Lower leg skin (tissue), 4 donors: ENCODE results near the gene STAU1. TPM values are rescaled to one million over a fixed set of nuclear protein-coding genes. Genes with fewer than 3 reads are reported as not detected.
"Not testable (repeated sequence)": the region's sequence is repeated elsewhere in the genome, so short reads cannot be mapped to it uniquely, and the experiment has no call there.

Experiments used
- DNase-seq, 2 donors: peaks; one replicate each; pipeline ENCODE4 v3.0.0-alpha.2; 2019; ENCODE audit warnings: low spot score in 2 of 2
- H3K4me3 ChIP-seq: fragments of 200-600 bp; sonication (generic); 2 replicates; pipeline ENCODE4 v1.5.1; 2017; ENCODE audit warnings: mild to moderate bottlenecking, low read depth; ENCODE audit not compliant: poor library complexity, severe bottlenecking
- POLR2A ChIP-seq, 2 donors: fragments of 450-650 bp; IDR thresholded peaks; one replicate each; pipeline ENCODE4 v1.6.1; 2016 to 2017; ENCODE audit warnings: antibody characterized with exemption in 2 of 2, mild to moderate bottlenecking in 1 of 2, moderate library complexity in 1 of 2
- WGBS, 2 donors: methylation state at CpG; one replicate each; pipeline ENCODE4 v1.1.5; 2018; 5-methylcytosine and 5-hydroxymethylcytosine counted together
- intact Hi-C: fragments of 100-400 bp; cut with DNase I; formaldehyde crosslinking; loops from one replicate; pipeline ENCODE4 v1.15.0; 2023; ENCODE audit warnings: low total_unique reads
- total RNA-seq, 4 donors: library from RNA; depleted of rRNA; stranded (reverse); fragments of >200 nt; gene quantifications; one replicate each; pipeline ENCODE4 v1.1.0, GENCODE V29; 2016
- TF ChIP-seq, protein P1 (sequence below), 3 donors: fragments of 450-650 bp; IDR thresholded peaks; one replicate each; pipeline ENCODE4 v1.5.1; 2016; ENCODE audit warnings: antibody characterized with exemption in 3 of 3, mild to moderate bottlenecking in 3 of 3, moderate library complexity in 2 of 3

Gene STAU1
- total RNA-seq, 4 donors from 2014 or later, result 68.4 to 90.0 (median 77.0) TPM

- H3K4me3 ChIP-seq, result no peak overlapping the region
- DNase-seq, result peak in 1 of 2 donors; percentile 20
- 93% methylated on average over 4 of the region's 4 CpGs for WGBS, 2 donors
- intact Hi-C loops, result no loop called here
- no peak for TF ChIP-seq POLR2A (IDR thresholded peaks at IDR 0.05)
- TF ChIP-seq, protein P1, sequence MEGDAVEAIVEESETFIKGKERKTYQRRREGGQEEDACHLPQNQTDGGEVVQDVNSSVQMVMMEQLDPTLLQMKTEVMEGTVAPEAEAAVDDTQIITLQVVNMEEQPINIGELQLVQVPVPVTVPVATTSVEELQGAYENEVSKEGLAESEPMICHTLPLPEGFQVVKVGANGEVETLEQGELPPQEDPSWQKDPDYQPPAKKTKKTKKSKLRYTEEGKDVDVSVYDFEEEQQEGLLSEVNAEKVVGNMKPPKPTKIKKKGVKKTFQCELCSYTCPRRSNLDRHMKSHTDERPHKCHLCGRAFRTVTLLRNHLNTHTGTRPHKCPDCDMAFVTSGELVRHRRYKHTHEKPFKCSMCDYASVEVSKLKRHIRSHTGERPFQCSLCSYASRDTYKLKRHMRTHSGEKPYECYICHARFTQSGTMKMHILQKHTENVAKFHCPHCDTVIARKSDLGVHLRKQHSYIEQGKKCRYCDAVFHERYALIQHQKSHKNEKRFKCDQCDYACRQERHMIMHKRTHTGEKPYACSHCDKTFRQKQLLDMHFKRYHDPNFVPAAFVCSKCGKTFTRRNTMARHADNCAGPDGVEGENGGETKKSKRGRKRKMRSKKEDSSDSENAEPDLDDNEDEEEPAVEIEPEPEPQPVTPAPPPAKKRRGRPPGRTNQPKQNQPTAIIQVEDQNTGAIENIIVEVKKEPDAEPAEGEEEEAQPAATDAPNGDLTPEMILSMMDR (IDR thresholded peaks at IDR 0.05), result no peak
Measured at GRCh38 chr20:49199729-49200293, 11.7 kb upstream of the STAU1 start.

DNA sequence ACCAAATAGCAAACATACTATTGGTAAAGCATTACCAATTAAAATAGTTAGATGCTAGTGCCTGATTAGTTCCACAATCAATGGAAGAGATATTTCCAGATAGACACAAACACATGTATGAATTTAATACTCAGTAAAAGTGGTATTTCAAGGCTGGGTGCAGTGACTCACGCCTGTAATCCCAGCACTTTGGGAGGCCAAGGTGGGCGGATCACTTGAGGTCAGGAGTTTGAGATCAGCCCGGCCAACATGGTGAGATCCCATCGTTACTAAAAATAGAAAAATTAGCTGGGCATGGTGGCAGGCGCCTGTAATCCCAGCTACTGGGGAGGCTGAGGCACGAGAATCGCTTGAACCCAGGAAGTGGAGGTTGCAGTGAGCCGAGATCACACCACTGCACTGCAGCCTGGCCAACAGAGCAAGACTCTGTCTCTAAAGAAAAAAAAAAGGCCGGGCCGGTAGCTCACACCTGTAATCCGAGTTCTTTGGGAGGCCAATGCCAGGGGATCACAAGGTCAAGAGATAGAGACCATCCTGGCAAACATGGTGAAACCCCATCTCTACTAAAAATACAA is 4.9 kb upstream of the STAU1 start:
- intact Hi-C loops, H3K4me3 ChIP-seq: not testable (repeated sequence)
- WGBS, 2 donors, result 80 to 84% methylated on average over 11 of the region's 11 CpGs
- peak in 1 of 2 donors; percentile 17 for DNase-seq

GRCh38 chr20:49187330-49187850 is 744 bp downstream of the STAU1 start:
- TF ChIP-seq POLR2A (IDR thresholded peaks at IDR 0.05), result no peak
- TF ChIP-seq, protein P1 (IDR thresholded peaks at IDR 0.05), result no peak
- 1% methylated on average over 28 to 29 of the region's 29 CpGs for WGBS, 2 donors
- no peak for DNase-seq
- intact Hi-C loops, result no loop called here
- peak overlapping the region; percentile 82 for H3K4me3 ChIP-seq

DNA sequence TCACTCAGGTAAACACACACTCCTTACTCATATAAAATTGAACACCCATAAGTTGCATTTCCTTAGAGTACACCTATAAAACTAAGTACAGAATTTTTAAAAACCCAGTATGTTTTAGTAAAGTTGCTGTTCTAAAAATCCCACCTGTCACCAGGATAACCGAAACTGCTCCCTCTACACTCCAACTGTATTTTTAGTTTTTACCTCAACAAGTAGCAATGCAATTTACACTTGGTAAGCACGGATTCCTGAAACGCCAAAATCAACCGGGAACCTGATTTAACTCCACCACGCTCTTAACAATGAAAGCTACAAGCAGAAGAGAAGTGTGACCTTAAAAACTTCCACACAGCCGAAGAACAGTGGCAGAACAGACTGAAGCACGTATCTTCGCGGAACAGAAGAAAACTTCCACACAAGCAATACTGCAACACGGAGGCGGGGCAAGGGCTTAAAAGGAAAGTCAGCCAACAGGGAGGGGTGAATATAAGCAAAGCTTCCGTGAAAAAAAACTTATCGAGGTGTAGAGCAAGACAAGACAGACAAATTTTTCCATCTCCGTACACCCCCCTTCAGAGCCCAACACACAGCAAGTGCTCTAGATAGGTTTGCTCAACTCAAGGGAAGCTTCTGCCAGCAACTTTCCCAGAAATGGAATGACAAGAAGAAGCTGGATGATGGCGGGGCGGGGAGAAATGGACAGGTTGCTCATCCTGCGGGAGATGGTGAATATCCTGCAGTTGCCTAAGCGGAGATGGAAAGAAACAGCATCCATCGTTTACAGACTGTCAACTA is 1.4 kb downstream of the STAU1 start:
- DNase-seq, result peak; percentile 51 to 91
- intact Hi-C loops, result no loop called here
- H3K4me3 ChIP-seq, result peak overlapping the region; percentile 82
- TF ChIP-seq POLR2A (IDR thresholded peaks at IDR 0.05), result no peak
- WGBS, 2 donors, result 1% methylated on average over 19 of the region's 19 CpGs

- 75 to 78% methylated on average over 6 of the region's 6 CpGs for WGBS, 2 donors
- intact Hi-C loops, result no loop called here
- no peak for TF ChIP-seq POLR2A (IDR thresholded peaks at IDR 0.05)
- TF ChIP-seq, protein P1 (IDR thresholded peaks at IDR 0.05), result no peak
- no peak overlapping the region for H3K4me3 ChIP-seq
- no peak for DNase-seq
Measured at GRCh38 chr20:49185071-49185761, 2.9 kb downstream of the STAU1 start.

- H3K4me3 ChIP-seq, result no peak overlapping the region
- WGBS, 2 donors, result 62 to 68% methylated on average over 3 of the region's 3 CpGs
- intact Hi-C loops, result no loop called here
- TF ChIP-seq, protein P1 (IDR thresholded peaks at IDR 0.05), result no peak
- TF ChIP-seq POLR2A (IDR thresholded peaks at IDR 0.05), result no peak
- DNase-seq, result no peak
Measured at GRCh38 chr20:49184691-49185070, 3.5 kb downstream of the STAU1 start.

GRCh38 chr20:49184084-49184501 is 4.0 kb downstream of the STAU1 start:
- intact Hi-C loops, DNase-seq, H3K4me3 ChIP-seq: not testable (repeated sequence)
- 93% methylated on average over 5 of the region's 5 CpGs for WGBS, 2 donors
